GM11168 (cell line): ENCODE data around the gene SPTBN1.

ENCODE experiments used
- in situ Hi-C: fragments of 300-500 bp; cut with MboI; formaldehyde crosslinking; loops from one replicate; pipeline ENCODE4 v1.12.0; 2022; ENCODE audit warnings: low sequenced_read_pairs; ENCODE audit not compliant: unreplicated experiment

Gene SPTBN1

DNA sequence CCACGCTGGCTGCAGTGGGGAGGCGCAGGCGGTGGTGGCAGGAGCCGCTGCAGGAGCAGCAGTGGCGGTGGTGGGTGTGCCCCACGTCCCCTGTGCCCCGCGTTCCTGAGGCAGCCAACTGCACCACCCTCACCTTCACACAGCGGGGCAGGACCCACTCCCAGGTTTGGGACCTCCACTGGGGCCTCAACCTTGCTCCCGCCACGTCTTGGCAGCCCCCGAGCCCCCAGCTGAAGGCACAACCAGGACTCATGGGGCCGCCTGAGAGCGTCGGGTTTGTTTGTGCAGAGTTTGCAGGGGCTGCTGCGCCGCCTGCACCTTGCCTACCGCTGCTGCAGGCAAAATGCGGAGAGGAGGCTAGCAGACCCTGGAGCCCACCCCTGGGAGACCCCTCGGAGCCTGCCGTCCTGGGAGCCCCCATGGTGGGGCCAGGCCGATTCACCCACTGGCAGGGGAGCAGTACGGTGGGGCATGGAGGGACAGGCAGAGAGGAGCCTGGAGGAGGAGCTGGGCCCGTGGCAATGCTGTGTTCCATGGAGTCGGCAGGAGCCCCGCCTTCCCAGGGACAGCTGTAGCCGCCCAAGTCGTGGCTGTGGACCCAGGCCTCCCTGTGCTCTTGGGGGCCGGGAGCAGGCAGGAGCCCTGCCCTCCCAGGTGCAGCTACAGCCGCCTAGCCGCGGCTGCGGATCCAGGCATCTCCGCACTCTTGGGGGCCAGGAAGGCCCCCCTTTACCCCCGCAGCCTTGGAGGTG is 252.6 kb downstream of the SPTBN1 start:
- in situ Hi-C loops = loop anchor here (10.0 kb wide), 1 partner anchor 604 kb away; no protein-coding TSS in a partner anchor

DNA sequence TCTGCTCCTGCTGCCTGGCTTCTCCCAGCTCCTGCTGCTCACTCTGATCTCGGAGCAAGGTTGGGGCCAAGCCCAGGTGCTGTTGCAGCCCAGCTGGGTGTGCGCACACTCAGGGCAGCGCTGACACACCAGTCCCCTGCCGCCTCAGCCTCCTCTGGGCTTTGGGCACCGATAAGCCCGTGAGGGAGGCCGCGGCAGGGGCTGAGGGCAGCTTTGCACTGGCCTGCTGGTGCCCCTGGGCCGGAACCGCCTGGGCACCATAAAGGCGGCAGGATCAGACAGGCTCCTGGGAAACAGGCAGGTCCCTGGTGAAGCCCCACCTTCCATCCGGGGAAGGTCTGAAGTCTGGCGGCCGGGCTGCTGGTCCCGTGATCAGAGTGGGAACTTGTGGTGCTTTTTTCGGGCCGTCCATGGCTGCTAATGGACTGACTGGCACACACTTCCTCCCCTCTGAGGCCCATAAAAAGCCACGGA is 253.2 kb downstream of the SPTBN1 start:
- in situ Hi-C loops = loop anchor here (10.0 kb wide), 1 partner anchor 605 kb away; no protein-coding TSS in a partner anchor

DNA sequence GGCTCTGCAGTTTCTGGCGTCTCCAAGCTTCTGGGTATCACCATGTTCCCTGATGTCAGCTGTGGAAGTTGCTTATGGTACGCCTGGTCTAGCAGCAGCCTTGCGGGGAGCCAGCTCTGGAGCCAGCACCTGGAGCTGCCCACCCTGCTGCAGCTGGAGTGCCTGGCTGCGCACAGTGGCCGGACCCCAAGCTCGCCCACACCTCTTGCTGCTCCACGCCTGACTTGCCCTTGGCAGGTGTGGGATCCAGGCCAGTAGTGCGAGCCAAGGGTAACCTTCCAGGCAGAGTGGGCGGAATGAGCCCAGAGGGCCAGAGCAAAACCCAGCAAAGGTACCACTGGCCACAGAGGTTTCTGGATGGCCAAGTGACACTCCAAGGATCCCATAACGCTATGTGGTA is 254.1 kb downstream of the SPTBN1 start:
- in situ Hi-C loops = no loop called here

DNA sequence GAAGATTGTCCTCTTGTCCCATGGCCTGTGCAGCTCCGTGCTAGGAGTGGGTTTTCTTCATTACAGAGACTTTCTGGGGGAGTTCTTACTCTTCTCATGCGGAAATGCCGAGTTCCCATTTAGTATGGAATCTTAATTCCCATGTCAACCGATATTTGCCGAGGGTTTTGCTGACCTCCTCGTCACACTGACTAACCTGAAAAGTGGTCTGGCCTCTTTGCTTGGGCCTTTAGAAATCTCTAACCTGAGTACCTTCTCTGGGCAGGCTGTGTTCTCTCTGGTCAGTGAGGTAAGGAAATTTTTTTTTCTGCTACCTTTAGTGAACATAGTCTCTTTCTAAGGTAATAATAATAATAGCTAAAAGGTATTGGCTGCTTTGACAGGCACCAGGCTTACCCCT is 256.4 kb downstream of the SPTBN1 start:
- in situ Hi-C loops = no loop called here

DNA sequence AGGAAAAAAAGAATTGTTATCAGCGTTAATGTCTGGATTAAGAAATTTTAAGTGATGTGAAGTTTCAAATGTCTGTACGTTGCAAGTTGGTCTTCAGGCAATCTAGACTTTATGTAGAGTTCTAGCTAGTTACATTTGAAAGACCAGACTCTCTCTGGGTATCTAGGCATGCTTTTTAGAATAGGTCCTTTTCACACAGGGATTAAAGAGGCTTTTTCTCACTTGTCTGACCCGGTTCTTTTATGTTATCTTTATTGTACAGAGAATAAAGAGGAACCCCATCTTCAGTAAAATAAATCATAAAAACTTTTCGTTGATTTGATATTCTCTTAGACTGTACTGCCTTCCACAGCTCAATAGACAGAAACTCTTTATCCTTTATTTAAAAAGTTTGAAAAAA is 258.9 kb downstream of the SPTBN1 start:
- in situ Hi-C loops = no loop called here

DNA sequence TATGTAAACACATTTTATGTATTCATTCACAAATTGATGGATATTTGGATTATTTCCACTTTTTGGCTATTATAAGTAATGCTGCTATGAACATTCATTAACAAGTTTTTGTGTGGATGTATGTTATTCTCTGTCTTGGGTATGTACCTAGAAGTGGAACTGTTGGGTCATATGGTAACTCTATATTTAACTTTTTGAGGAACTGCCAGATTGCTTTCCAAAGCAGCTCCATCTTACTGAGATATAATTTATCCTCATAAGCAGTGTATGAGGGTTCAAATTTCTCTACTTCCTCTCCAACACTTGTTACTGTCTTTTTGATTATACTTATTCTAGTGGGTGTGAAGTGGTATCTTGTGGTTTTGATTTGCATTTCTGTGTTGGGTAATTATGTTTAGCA is 260.2 kb downstream of the SPTBN1 start:
- in situ Hi-C loops = no loop called here

DNA sequence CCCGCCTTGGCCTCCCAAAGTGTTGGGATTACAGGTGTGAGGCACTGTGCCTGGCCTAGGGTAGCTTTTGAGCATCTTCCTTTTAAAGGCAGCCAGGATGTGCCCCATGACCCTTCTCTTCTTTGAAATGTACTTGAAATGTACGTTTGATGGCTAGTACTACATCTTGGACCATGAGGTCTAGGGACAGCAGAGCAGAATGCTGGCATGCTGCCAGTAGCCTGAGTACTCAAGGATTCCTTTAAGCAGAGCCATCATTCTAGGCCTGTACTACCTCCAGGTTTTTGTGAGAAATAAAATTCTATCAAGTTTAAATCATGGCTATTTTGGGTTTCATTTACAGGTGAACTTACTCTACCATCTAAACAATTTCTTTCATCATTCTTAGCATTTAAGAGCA is 264.4 kb downstream of the SPTBN1 start:
- in situ Hi-C loops = no loop called here
